ENCODE measurements around the gene CPNE1. TPM values are rescaled to one million over a fixed set of nuclear protein-coding genes. Genes with fewer than 3 reads are reported as not detected.

The CPNE1 gene
- polyA plus RNA-seq, 3 donors, result 153 to 210 (median 167) TPM

DNA sequence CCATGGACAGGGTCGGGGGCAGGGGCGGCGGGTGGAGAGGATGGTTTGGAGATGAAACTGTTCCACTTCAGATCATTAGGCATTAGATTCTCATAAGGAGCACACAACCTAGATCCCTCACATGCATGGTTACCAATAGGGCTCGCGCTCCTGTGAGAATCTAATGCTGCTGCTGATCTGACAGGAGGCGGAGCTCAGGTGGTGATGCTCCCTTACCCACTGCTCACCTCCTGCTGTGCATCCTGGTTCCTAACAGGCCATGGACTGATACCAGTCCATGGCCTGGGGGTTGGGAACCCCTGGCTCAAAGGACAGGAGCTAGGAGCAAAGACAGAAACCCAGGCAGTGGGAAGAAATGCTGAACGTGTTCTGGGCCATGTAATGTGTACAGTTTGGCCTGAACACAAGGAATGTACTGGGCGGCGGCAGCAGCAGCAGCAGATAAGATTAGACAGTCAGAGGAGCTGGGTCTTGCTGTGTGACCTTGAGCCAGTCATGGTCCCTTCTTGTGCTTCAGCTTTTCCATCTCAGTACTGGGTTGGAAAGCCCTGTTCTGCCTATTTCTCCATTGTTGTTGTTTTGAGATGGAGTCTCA lies 53.8 kb downstream of the CPNE1 start:
- no peak overlapping the region for H2AFZ ChIP-seq (ENCODE audit: insufficient read depth, low read depth, low read length, poor library complexity, severe bottlenecking)
- Mint-ChIP-seq H3K4me3 (no peak overlapping the region), H3K9me3 (no peaks in the 10 kb centered on the region), H3K36me3 (no peaks in the 10 kb centered on the region), H3K4me1 (peaks cover 13% of the 10 kb centered on the region), H3K27ac (peak overlapping the region in 1 of 7 donors; percentile 30), H3K27me3 (ENCODE audit: low read depth in 3 of 3) (peaks cover 2 to 10% (median 6%) of the 10 kb centered on the region in 3 donors)
- intact Hi-C loops (cut with micrococcal nuclease), result loop anchor here (10.0 kb wide), 2 partner anchors 54 to 156 kb away; partner anchors contain the start of genes CEP250 (in 1 of the 2), CPNE1 (in 1 of the 2) and RBM12 (in 1 of the 2)
- H3K4me2 ChIP-seq (replicated peaks; ENCODE audit: extremely low read depth, low read length, poor library complexity, severe bottlenecking), result no peak overlapping the region
- H3K9ac ChIP-seq (ENCODE audit: insufficient read depth, low read length, poor library complexity, severe bottlenecking), result no peak overlapping the region
- H4K20me1 ChIP-seq (ENCODE audit: insufficient read depth, low read length), result no peaks in the 10 kb centered on the region
- no peaks in the 10 kb centered on the region for H3K27me3 ChIP-seq (ENCODE audit: control insufficient read depth in 2 of 2, insufficient read depth in 2 of 2, low read length in 2 of 2)
- H3K9me3 ChIP-seq (replicated peaks in 1 of 2; ENCODE audit: control insufficient read depth in 1 of 2, insufficient read depth in 1 of 2, low read length in 2 of 2), result no peaks in the 10 kb centered on the region
- TF ChIP-seq, protein P1, sequence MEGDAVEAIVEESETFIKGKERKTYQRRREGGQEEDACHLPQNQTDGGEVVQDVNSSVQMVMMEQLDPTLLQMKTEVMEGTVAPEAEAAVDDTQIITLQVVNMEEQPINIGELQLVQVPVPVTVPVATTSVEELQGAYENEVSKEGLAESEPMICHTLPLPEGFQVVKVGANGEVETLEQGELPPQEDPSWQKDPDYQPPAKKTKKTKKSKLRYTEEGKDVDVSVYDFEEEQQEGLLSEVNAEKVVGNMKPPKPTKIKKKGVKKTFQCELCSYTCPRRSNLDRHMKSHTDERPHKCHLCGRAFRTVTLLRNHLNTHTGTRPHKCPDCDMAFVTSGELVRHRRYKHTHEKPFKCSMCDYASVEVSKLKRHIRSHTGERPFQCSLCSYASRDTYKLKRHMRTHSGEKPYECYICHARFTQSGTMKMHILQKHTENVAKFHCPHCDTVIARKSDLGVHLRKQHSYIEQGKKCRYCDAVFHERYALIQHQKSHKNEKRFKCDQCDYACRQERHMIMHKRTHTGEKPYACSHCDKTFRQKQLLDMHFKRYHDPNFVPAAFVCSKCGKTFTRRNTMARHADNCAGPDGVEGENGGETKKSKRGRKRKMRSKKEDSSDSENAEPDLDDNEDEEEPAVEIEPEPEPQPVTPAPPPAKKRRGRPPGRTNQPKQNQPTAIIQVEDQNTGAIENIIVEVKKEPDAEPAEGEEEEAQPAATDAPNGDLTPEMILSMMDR (IDR thresholded peaks at IDR 0.05), result no peak
- H3K36me3 ChIP-seq (replicated peaks in 1 of 2; ENCODE audit: control insufficient read depth in 1 of 2, insufficient read depth in 2 of 2, low read length in 2 of 2), result no peaks in the 10 kb centered on the region
- WGBS (ENCODE audit: insufficient coverage), result 98% methylated on average over 6 of the region's 9 CpGs
- no peak overlapping the region for H3K4me3 ChIP-seq (replicated peaks in 1 of 3; ENCODE audit: low read depth in 2 of 3, low read length in 3 of 3)
- no peaks in the 10 kb centered on the region for H3K79me2 ChIP-seq (ENCODE audit: insufficient read depth, low read length)
- H3K27ac ChIP-seq (ENCODE audit: low read depth in 1 of 2, low read length in 2 of 2), result no peak overlapping the region
- H3K4me1 ChIP-seq (ENCODE audit: control insufficient read depth in 1 of 2, insufficient read depth in 2 of 2, low read length in 2 of 2), result peaks cover 4 to 8% of the 10 kb centered on the region in 2 donors
- DNase-seq, result no peak

DNA sequence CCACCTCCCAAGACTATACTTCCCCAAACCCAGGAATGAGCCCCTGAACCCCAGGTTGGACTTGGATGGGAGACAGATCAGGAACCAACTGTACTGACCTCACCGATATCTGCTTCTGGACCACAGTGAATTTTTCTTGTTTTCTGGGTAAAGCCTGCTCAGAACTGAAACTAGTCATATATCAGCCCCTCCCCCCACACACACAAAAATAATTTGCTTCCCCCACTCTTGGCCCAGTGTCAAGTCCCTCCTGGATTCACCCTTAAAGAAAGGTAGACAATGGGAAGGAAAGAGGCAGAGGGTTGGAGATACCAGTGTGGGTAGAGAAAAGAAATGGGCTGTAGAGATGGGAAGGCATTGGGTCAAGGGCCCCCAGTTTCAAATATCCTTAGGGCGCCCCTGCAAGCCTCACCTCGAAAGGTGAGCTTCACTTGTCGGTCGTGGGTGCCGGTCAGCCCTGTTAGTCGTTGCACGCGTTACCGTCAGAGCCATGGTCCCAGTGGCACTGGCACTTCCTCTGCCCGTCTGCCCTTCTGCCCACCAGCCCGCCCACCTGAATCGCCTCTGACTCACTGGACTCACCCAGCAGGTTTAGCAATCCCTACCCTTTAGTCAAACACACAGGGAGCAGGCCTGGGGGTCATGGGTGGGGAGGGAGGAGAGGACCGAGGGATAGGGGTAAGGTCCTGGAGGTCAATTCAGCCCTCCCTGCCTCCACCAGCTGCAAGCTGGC lies 57.5 kb downstream of the CPNE1 start:
- 88% methylated on average over 10 of the region's 14 CpGs for WGBS (ENCODE audit: insufficient coverage)
- peaks cover 4% of the 10 kb centered on the region for H3K4me1 Mint-ChIP-seq

More for the DNA sequence above, 57.5 kb downstream of the CPNE1 start:
- H3K9me3 ChIP-seq (replicated peaks in 1 of 2; ENCODE audit: control insufficient read depth in 1 of 2, insufficient read depth in 1 of 2, low read length in 2 of 2), result no peaks in the 10 kb centered on the region
- TF ChIP-seq, protein P1 (IDR thresholded peaks at IDR 0.05), result no peak
- H3K9ac ChIP-seq (ENCODE audit: insufficient read depth, low read length, poor library complexity, severe bottlenecking), result no peak overlapping the region
- DNase-seq, result no peak
- no peak overlapping the region for H3K27ac ChIP-seq (ENCODE audit: low read depth in 1 of 2, low read length in 2 of 2)
- no peak overlapping the region for H3K4me3 ChIP-seq (replicated peaks in 1 of 3; ENCODE audit: low read depth in 2 of 3, low read length in 3 of 3)
- H3K4me3 Mint-ChIP-seq, result peak overlapping the region in 1 of 2 donors; percentile 1
- no peaks in the 10 kb centered on the region for H4K20me1 ChIP-seq (ENCODE audit: insufficient read depth, low read length)
- peaks cover 10 to 18% (median 11%) of the 10 kb centered on the region in 3 donors for H3K27me3 Mint-ChIP-seq (ENCODE audit: low read depth in 3 of 3)
- H3K4me2 ChIP-seq (replicated peaks; ENCODE audit: extremely low read depth, low read length, poor library complexity, severe bottlenecking), result no peak overlapping the region
- H3K27me3 ChIP-seq (ENCODE audit: control insufficient read depth in 2 of 2, insufficient read depth in 2 of 2, low read length in 2 of 2), result peaks cover 0 to 5% of the 10 kb centered on the region in 2 donors
- H3K9me3 Mint-ChIP-seq, result peaks cover 0 to 2% (median 0%) of the 10 kb centered on the region in 7 donors
- no peaks in the 10 kb centered on the region for H3K36me3 Mint-ChIP-seq
- no peak overlapping the region for H3K27ac Mint-ChIP-seq
- peaks cover under 1% of the 10 kb centered on the region in 2 donors for H3K4me1 ChIP-seq (ENCODE audit: control insufficient read depth in 1 of 2, insufficient read depth in 2 of 2, low read length in 2 of 2)
- H3K36me3 ChIP-seq (replicated peaks in 1 of 2; ENCODE audit: control insufficient read depth in 1 of 2, insufficient read depth in 2 of 2, low read length in 2 of 2), result no peaks in the 10 kb centered on the region
- intact Hi-C loops (cut with micrococcal nuclease), result no loop called here
- H2AFZ ChIP-seq (ENCODE audit: insufficient read depth, low read depth, low read length, poor library complexity, severe bottlenecking), result no peak overlapping the region
- H3K79me2 ChIP-seq (ENCODE audit: insufficient read depth, low read length), result no peaks in the 10 kb centered on the region
